ENCODE results near the gene SYNGR2.

The SYNGR2 gene

DNA sequence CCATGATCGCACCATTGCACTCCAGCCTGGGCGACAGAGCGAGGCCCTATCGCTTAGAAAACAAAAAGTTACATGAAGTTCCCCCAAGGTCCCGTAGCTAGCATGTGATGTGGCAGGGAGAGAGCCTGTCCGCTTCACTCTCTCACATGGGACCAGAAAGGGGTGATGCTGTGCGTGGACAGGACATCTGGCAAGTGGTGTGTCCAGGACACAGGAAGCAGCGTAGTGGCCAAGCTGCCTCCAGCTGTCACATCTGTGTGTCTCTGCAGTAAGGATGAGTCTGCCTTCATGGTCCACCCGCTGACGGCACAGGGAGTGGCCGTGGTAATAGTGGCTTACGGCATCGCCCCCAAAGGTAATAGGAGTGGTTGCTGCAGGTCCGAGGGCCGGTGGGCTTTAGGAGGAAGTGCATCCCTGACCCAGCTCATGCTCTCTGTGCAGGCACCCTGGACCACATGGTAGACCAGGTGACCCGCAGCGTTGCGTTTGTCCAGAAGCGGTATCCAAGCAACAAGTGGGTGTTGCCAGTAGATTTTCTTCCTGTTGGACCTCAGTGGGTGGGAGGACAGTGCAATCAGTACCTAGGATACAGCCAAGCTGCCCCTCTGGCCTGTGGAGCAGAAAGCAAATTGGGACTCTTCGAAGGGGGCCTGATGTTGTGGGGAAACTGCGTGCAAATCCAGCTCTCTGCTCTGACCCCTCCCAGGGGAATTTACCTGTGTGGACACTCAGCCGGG is 36.2 kb downstream of the SYNGR2 start:
- Histone ChIP-seq H2BK12ac (ENCODE audit: low read length in 2 of 2) (no peak overlapping the region), H3K4me2 (ENCODE audit: low read length, poor library complexity, severe bottlenecking) (no peak overlapping the region), H3K14ac (ENCODE audit: low read length in 2 of 2) (no peak overlapping the region), H4K91ac (ENCODE audit: low read length) (no peak overlapping the region), H2BK15ac (ENCODE audit: low read depth, poor library complexity, severe bottlenecking) (no peak overlapping the region), H3K9ac (ENCODE audit: low read length) (no peak overlapping the region), H3K9me3 (ENCODE audit: control insufficient read depth, low read length) (no peaks in the 10 kb centered on the region), H2AK5ac (ENCODE audit: low read length, severe bottlenecking) (no peak overlapping the region), H2BK5ac (ENCODE audit: low read depth, low read length, poor library complexity, severe bottlenecking) (no peak overlapping the region), H2BK120ac (ENCODE audit: low read depth, low read length) (no peak overlapping the region), H4K8ac (ENCODE audit: low read length) (no peak overlapping the region), H3K4me3 (ENCODE audit: insufficient read depth in 1 of 2, low read depth in 1 of 2, low read length in 2 of 2) (no peak overlapping the region), H3K23ac (ENCODE audit: low read length in 2 of 2) (no peak overlapping the region), H3K79me1 (replicated peaks; ENCODE audit: low read length, poor library complexity, severe bottlenecking) (peaks cover 2% of the 10 kb centered on the region), H2AFZ (ENCODE audit: low read depth, low read length) (no peak overlapping the region), H3K27ac (ENCODE audit: low read length, poor library complexity, severe bottlenecking) (no peak overlapping the region), H3K4ac (ENCODE audit: low read depth in 1 of 2, low read length in 2 of 2) (no peak overlapping the region), H3K4me1 (ENCODE audit: control insufficient read depth, insufficient read depth, low read depth, low read length) (no peaks in the 10 kb centered on the region), H3K36me3 (ENCODE audit: control insufficient read depth in 1 of 2, insufficient read depth in 2 of 2, low read depth in 1 of 2, low read length in 2 of 2) (peaks cover 0 to 34% of the 10 kb centered on the region in 2 experiments), H3K18ac (ENCODE audit: low read depth in 1 of 2, low read length in 2 of 2) (no peak overlapping the region), H3K27me3 (ENCODE audit: control insufficient read depth in 1 of 2, insufficient read depth in 1 of 2, low read length in 2 of 2) (no peaks in the 10 kb centered on the region)
- no peak for DNase-seq
- 97% methylated on average over 22 of the region's 22 CpGs for WGBS

GRCh38 chr17:78205124-78205775 is 36.9 kb downstream of the SYNGR2 start:
- H3K14ac ChIP-seq (ENCODE audit: low read length in 2 of 2): no peak overlapping the region
- H2BK120ac ChIP-seq (ENCODE audit: low read depth, low read length): no peak overlapping the region
- no peak overlapping the region for H4K8ac ChIP-seq (ENCODE audit: low read length)
- H3K18ac ChIP-seq (ENCODE audit: low read depth in 1 of 2, low read length in 2 of 2): no peak overlapping the region
- H3K27ac ChIP-seq (ENCODE audit: low read length, poor library complexity, severe bottlenecking): no peak overlapping the region
- WGBS: 94% methylated on average over 17 of the region's 17 CpGs
- H3K9me3 ChIP-seq (ENCODE audit: control insufficient read depth, low read length): no peaks in the 10 kb centered on the region
- no peak overlapping the region for H2BK5ac ChIP-seq (ENCODE audit: low read depth, low read length, poor library complexity, severe bottlenecking)
- H3K36me3 ChIP-seq (ENCODE audit: control insufficient read depth in 1 of 2, insufficient read depth in 2 of 2, low read depth in 1 of 2, low read length in 2 of 2): peaks cover 0 to 32% of the 10 kb centered on the region in 2 experiments
- H4K91ac ChIP-seq (ENCODE audit: low read length): no peak overlapping the region
- H3K23ac ChIP-seq (ENCODE audit: low read length in 2 of 2): no peak overlapping the region
- H3K4ac ChIP-seq (ENCODE audit: low read depth in 1 of 2, low read length in 2 of 2): no peak overlapping the region
- no peak overlapping the region for H3K9ac ChIP-seq (ENCODE audit: low read length)
- no peak for DNase-seq
- no peak overlapping the region for H2BK15ac ChIP-seq (ENCODE audit: low read depth, poor library complexity, severe bottlenecking)
- H2BK12ac ChIP-seq (ENCODE audit: low read length in 2 of 2): no peak overlapping the region
- H3K27me3 ChIP-seq (ENCODE audit: control insufficient read depth in 1 of 2, insufficient read depth in 1 of 2, low read length in 2 of 2): no peaks in the 10 kb centered on the region
- H3K4me1 ChIP-seq (ENCODE audit: control insufficient read depth, insufficient read depth, low read depth, low read length): no peaks in the 10 kb centered on the region
- H3K79me1 ChIP-seq (replicated peaks; ENCODE audit: low read length, poor library complexity, severe bottlenecking): no peaks in the 10 kb centered on the region
- no peak overlapping the region for H3K4me3 ChIP-seq (ENCODE audit: insufficient read depth in 1 of 2, low read depth in 1 of 2, low read length in 2 of 2)
- no peak overlapping the region for H2AK5ac ChIP-seq (ENCODE audit: low read length, severe bottlenecking)
- H3K4me2 ChIP-seq (ENCODE audit: low read length, poor library complexity, severe bottlenecking): no peak overlapping the region
- no peak overlapping the region for H2AFZ ChIP-seq (ENCODE audit: low read depth, low read length)

DNA sequence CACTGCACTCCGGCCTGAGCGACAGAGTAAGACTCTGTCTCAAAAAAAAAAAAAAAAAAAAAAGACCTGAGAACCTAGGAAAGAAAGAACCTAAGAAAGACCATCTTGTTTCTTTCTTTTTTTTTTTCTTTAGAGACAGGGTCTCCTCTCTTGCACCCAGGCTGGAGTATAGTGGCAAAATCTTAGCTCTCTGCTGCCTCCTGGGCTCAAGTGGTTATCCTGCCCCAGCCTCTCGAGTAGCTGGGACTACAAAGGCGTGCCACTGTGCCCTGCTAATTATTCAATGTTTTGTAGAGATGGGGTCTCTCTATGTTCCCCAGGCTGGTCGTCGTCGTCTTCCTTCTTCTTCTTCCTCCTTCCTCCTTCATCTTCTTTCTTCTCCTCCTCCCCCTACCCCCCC is 37.9 kb downstream of the SYNGR2 start:
- no peak overlapping the region for H3K14ac ChIP-seq (ENCODE audit: low read length in 2 of 2)
- H3K36me3 ChIP-seq (ENCODE audit: control insufficient read depth in 1 of 2, insufficient read depth in 2 of 2, low read depth in 1 of 2, low read length in 2 of 2): peaks cover 0 to 32% of the 10 kb centered on the region in 2 experiments
- H4K8ac ChIP-seq (ENCODE audit: low read length): no peak overlapping the region
- no peak overlapping the region for H4K91ac ChIP-seq (ENCODE audit: low read length)
- no peak overlapping the region for H2BK120ac ChIP-seq (ENCODE audit: low read depth, low read length)
- H2AK5ac ChIP-seq (ENCODE audit: low read length, severe bottlenecking): no peak overlapping the region
- no peak overlapping the region for H3K23ac ChIP-seq (ENCODE audit: low read length in 2 of 2)
- H3K4ac ChIP-seq (ENCODE audit: low read depth in 1 of 2, low read length in 2 of 2): no peak overlapping the region
- DNase-seq: no peak
- no peaks in the 10 kb centered on the region for H3K27me3 ChIP-seq (ENCODE audit: control insufficient read depth in 1 of 2, insufficient read depth in 1 of 2, low read length in 2 of 2)
- no peaks in the 10 kb centered on the region for H3K4me1 ChIP-seq (ENCODE audit: control insufficient read depth, insufficient read depth, low read depth, low read length)
- H3K9me3 ChIP-seq (ENCODE audit: control insufficient read depth, low read length): no peaks in the 10 kb centered on the region
- H2BK5ac ChIP-seq (ENCODE audit: low read depth, low read length, poor library complexity, severe bottlenecking): no peak overlapping the region
- 94% methylated on average over 7 of the region's 7 CpGs for WGBS
- no peak overlapping the region for H3K9ac ChIP-seq (ENCODE audit: low read length)
- H2BK15ac ChIP-seq (ENCODE audit: low read depth, poor library complexity, severe bottlenecking): no peak overlapping the region
- no peaks in the 10 kb centered on the region for H3K79me1 ChIP-seq (replicated peaks; ENCODE audit: low read length, poor library complexity, severe bottlenecking)
- no peak overlapping the region for H3K4me3 ChIP-seq (ENCODE audit: insufficient read depth in 1 of 2, low read depth in 1 of 2, low read length in 2 of 2)
- H3K27ac ChIP-seq (ENCODE audit: low read length, poor library complexity, severe bottlenecking): no peak overlapping the region
- H3K18ac ChIP-seq (ENCODE audit: low read depth in 1 of 2, low read length in 2 of 2): no peak overlapping the region
- no peak overlapping the region for H2AFZ ChIP-seq (ENCODE audit: low read depth, low read length)
- H2BK12ac ChIP-seq (ENCODE audit: low read length in 2 of 2): no peak overlapping the region
- H3K4me2 ChIP-seq (ENCODE audit: low read length, poor library complexity, severe bottlenecking): no peak overlapping the region

- Histone ChIP-seq H4K8ac (ENCODE audit: low read length) (no peak overlapping the region), H3K79me1 (replicated peaks; ENCODE audit: low read length, poor library complexity, severe bottlenecking) (no peaks in the 10 kb centered on the region), H3K27me3 (ENCODE audit: control insufficient read depth in 1 of 2, insufficient read depth in 1 of 2, low read length in 2 of 2) (no peaks in the 10 kb centered on the region), H2AK5ac (ENCODE audit: low read length, severe bottlenecking) (no peak overlapping the region), H3K4me1 (ENCODE audit: control insufficient read depth, insufficient read depth, low read depth, low read length) (no peaks in the 10 kb centered on the region), H2BK120ac (ENCODE audit: low read depth, low read length) (no peak overlapping the region), H3K4ac (ENCODE audit: low read depth in 1 of 2, low read length in 2 of 2) (no peak overlapping the region), H3K18ac (ENCODE audit: low read depth in 1 of 2, low read length in 2 of 2) (no peak overlapping the region), H4K91ac (ENCODE audit: low read length) (no peak overlapping the region), H2BK5ac (ENCODE audit: low read depth, low read length, poor library complexity, severe bottlenecking) (no peak overlapping the region), H3K27ac (ENCODE audit: low read length, poor library complexity, severe bottlenecking) (no peak overlapping the region), H3K9me3 (ENCODE audit: control insufficient read depth, low read length) (no peaks in the 10 kb centered on the region), H3K4me2 (ENCODE audit: low read length, poor library complexity, severe bottlenecking) (no peak overlapping the region), H3K23ac (ENCODE audit: low read length in 2 of 2) (no peak overlapping the region), H3K36me3 (ENCODE audit: control insufficient read depth in 1 of 2, insufficient read depth in 2 of 2, low read depth in 1 of 2, low read length in 2 of 2) (peaks cover 0 to 28% of the 10 kb centered on the region in 2 experiments), H3K4me3 (ENCODE audit: insufficient read depth in 1 of 2, low read depth in 1 of 2, low read length in 2 of 2) (no peak overlapping the region), H3K9ac (ENCODE audit: low read length) (no peak overlapping the region), H2AFZ (ENCODE audit: low read depth, low read length) (no peak overlapping the region), H2BK15ac (ENCODE audit: low read depth, poor library complexity, severe bottlenecking) (no peak overlapping the region), H3K14ac (ENCODE audit: low read length in 2 of 2) (no peak overlapping the region), H2BK12ac (ENCODE audit: low read length in 2 of 2) (no peak overlapping the region)
- DNase-seq: no peak
- 100% methylated on average over 1 of the region's 3 CpGs for WGBS
Observed at GRCh38 chr17:78208486-78208885, 40.1 kb downstream of the SYNGR2 start.
